GM18526 (cell line): ENCODE measurements around the gene OTOF.

Source experiments
- POLR2A ChIP-seq: IDR thresholded peaks from 3 replicates; pipeline ENCODE4 v1.6.1; 2011; ENCODE audit not compliant: insufficient read length; ENCODE audit errors: extremely low read depth

Gene OTOF

DNA sequence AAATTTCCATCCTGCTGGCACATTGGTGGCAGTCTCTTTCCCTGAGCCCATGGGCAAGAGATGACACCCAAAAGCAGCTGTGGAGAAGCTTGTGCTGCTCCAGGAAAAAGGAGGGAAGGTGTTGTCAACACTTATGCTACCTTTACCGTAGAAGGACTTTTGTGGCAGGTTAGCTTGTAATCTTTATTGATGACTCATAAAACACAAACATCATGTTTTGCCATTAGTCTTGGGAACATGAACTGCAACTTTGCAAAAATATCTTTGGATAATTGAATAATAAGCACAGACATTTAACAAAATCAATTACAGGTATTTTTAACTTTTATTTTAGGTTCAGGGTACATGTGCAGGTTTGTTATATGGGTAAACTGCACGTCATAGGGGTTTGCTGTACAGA, 42.8 kb downstream of the OTOF start:
- TF ChIP-seq POLR2A = no peak

DNA sequence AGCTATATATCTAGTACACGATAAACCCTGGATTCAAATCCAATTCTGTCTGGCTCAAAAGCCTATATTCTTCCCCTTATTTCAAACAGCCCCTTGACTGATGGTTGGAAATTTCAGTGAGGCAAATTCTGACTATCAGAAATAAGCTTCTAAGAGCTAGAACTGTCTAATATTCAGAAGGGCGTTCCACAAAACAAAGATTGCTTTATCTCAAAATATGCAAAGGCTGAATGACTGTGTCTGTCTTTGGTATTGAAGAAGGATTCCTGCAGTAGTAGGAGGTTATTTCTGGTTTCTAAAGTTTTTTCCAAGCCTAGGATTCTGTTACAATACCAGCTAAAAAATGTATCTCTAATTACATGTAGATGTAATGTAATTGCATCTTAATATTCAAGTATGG, 45.1 kb downstream of the OTOF start:
- TF ChIP-seq POLR2A = no peak

DNA sequence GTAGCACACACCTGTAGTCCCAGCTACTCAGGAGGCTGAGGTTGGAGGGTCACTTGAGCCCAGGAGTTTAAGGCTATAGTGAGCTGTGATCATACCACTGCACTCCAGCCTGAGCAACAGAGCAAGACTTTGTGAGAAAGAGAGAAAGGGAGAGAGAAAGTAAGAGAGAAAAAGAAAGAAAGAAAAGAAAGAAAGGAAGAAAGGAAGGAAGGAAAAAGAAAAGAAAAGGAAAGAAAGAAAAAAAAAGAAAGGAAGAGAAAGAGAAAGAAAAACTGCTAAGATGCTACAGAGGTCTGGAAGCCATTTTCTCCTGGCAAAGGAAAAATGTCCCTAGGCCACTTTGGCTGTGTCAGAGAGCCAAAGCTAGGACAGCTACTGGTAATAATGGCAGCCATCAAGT, 45.6 kb downstream of the OTOF start:
- TF ChIP-seq POLR2A = no peak

DNA sequence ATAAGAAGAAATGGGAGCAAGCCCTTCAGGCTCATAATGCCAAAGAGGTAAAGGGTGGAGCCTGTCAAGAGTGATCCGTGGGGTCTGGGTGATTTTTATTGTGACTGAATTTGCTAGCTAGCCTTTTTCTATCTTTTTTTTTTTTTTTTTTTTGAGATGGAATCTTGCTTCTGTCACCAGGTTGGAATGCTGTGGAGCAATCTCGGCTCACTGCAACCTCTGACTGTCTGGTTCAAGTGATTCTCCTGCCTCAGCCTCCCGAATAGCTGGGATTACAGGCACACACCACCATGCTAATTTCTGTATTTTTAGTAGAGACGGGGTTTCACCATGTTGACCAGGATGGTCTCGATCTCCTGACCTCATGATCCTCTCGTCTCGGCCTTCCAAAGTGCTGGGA, 47.1 kb downstream of the OTOF start:
- no peak for TF ChIP-seq POLR2A

DNA sequence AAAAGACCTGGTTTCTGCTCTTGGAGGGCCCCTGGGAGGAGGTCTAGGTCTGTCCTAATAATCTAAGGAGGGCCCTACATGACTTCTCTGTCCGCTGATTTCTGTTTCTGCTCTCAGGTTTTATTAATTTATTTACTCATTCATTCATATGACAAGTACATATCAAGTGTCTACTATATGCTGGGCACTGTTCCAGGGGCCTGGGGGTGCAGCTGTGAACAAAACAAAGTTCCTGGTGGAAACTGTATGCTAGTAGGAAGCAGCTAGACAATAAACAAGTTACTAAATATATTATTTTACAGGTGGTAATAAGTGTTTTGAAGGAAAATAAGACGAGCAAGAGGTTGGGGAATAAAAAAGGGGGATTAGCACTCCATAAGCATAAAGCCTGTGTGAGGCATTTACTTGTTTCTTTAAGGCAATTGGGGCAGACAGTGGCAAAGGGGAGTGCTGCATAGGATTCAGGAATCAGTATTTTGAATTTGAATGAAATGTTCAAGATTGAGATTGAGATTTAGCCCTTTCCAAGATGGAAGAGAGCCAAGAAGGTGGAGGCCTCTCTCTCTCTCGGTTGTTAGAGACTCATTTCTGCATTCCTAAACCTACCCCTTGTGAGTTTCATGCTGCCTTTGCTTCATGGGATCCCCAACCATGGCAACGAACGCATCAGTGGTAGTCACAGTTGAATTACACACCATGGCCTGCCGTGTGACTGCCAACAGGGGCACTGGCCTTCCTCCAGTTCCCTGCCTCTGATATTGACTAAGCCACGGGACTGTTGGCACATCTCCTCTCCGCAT, 47.9 kb downstream of the OTOF start:
- no peak for TF ChIP-seq POLR2A

DNA sequence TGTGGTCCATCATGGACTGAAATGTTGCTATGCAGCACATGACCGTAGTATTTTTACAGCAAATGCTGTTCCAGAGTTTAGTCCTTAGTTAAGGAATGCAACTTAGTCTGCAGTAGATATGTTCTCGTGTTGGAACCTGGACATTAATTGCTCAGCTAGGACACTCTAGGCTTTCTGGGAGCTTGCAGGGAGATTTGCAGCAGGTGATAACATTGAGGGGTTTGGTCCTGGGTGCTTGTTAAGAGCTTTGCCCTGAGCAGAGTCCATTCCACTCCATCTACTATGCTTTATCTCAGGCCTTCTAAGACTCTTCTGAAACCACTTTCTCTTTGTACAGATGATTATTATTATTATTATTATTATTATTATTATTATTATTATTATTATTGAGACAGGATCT, 49.1 kb downstream of the OTOF start:
- no peak for TF ChIP-seq POLR2A

DNA sequence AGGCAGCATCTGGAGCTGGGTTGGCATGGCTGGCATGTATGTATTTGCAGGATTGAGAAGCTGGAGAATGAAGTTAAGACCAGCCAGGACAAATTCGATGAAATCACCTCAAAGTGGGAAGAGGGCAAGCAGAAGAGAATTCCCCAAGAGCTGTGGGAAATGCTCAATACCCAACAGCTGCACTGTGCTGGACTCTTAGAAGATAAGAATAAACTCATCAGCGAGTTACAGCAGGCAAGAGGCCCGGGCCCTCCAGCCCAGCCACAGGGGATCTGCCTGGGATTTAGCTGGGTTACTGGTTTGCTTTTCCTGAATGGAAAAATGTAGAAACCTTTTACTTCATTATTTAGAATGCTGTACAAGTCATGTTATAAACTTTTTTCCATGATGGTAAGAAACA, 53.7 kb downstream of the OTOF start:
- TF ChIP-seq POLR2A = no peak

DNA sequence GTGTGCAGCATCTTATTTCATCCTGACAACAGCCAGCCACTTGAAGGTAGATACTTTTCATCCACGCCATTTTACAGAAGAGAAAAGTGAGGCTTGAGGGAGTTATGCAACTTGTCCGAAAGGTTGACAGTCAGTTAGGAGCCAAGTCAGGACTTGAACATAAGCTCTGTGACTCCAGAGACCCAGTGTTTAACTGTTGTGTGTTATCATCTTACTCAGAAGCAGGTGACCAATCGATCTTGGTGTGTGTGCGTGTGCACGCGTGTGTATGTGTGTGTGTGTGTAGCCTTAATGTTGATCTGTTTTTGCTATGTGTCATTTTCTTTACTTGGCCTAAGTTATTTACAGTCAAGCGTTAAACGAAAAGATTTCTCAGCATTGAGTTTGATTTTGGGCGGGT, 54.2 kb downstream of the OTOF start:
- TF ChIP-seq POLR2A = no peak

DNA sequence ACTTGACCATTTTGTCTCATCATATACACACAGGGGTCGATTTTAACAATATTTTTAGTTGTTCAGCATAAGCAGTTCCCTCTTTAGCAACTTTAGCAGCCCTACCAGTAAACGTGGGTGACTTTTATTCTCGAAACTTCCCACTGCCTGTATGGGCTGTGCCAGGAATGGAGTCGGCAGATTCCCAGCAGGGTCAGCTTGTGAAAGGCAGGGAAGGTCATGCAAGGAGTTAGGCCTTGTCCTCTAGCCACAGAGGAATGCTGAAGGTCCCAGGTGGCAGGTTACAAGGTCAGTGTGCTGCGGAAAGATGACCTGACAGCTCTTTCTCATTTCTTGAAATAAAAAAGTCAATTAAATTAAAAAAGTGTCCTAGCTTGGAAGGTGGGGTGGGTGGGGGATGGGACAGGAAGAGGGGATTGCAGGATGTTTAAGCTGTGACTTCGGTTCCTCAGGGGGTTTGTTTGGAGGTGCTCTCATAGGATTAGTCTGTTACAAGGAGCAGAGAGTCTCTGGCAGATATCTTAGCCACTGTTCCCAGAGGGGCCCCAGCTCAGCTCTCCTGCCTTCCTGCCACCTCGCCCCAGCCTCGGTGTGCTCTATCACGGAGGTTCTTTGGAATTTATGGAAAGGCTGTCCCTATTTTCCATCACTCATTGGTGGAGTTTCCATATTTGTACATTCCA, 54.8 kb downstream of the OTOF start:
- TF ChIP-seq POLR2A = no peak

DNA sequence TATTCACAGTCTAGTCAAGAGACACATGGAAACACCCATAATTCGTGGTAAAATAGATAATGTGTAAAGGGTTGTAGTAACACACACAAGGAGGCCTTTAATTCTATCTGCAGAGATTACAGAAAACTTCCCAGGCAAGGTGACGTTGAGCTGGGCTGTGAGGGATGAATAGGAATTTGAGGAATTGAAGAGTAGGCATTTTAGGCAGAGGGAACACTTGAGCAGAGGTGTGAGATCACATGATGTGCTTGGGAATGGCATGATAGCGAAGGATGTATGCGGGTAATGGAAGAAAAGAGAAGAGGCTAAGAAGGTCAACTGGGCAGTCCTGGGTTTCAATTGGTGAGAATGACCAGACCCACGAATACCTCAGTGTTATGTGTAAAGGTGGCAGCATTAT, 56.0 kb downstream of the OTOF start:
- no peak for TF ChIP-seq POLR2A

DNA sequence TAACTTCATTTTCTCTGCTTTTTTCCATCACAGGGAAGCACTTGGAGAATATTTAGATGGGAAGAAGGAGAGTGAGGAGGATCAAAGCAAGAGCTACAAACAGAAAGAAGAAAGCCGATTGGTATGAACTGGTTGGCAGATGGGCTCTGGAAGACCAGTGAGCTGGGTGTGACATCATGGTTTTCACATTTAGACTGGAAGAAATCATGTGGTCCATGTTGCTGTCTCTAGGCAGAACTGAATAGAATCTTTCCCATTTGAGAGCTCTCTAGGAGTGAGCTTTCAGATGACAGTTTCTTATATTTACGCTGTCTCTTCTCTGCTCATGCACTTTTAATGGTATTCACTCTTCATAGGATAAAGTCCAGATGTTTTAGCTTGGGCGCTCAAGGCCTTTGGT, 63.6 kb downstream of the OTOF start:
- no peak for TF ChIP-seq POLR2A

DNA sequence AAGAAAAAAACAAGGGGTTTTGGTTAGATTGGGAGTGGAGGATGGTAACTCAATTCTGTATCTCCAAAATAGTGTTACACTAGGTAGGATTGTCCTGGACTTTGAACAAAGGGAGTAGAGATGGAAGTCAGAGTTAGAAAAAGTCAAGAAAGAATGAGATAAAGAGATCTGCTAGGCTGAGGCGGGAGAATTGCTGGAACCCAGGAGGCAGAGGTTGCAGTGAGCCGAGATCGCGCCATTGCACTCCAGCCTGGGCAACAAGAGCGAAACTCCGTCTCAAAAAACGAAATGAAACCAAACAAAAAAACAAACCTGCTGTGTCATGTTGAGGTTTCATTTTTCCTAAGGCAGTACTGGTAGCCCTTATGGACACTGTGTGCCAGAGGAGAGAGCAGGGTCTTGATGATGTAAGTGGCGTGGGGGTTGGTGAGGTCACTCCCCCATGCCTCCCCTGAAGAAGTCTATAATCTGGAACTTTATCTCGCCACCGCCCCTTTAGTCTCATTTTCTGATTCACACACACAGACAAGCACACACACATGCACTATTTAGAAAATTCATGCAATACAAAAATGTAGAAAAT, 65.7 kb downstream of the OTOF start:
- TF ChIP-seq POLR2A = peak; percentile 28

DNA sequence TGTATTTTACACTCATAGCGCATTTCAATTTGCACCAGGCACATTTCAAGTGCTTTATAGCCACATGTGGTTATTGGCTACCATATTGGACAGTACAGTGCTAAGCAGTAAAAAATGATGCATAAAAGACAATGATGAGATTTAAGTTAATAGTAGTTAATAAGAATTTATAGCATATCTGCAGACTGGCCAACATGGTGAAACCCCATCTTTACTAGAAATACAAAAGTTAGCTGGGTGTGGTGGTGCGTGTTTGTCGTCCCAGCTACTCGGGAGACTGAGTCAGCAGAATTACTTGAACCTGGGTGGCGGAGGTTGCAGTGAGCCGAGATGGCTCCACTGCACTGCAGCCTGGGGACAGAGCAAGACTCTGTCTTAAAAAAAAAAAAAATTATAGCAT, 66.5 kb downstream of the OTOF start:
- TF ChIP-seq POLR2A = no peak

DNA sequence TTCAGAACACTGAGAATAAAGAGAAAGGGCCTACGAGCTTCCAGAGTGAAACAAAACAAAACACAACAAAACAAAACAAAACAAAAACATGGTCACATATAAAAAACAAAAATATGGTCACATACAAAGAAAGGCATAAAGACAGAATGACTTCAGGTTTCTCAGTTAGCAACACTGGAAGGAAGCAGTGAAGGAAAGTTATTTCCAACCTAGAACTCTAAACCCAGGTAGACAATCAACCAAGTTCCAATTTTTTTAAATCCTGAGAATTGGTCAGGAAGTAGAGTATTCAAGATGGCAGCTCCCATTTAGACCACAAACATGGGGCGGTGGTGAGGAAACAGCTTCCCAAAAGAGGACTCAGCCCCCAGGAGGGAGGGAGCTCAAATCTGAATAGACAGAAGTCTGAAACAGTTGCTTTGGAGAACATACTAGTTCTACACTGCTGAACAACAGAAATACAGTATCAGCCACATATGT, 67.1 kb downstream of the OTOF start:
- TF ChIP-seq POLR2A = no peak

DNA sequence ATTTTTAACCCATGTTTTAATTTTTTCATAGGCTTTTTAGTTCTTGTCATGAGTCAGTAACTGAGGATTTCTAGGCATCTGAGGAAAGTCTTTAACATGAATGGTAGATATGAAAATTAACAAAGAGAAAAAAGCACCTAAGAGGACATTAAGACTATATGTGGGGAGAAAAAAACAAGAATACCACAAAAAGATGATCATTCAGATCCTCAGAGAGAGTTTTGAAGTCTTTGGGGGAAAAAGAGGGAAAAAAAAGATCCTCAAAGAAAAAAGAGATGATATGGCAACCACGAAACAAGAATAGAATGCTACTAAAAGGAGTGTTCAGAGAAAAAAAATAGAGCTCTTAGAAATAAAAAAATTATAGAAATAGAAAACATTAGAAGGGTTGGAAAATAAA, 68.1 kb downstream of the OTOF start:
- no peak for TF ChIP-seq POLR2A

DNA sequence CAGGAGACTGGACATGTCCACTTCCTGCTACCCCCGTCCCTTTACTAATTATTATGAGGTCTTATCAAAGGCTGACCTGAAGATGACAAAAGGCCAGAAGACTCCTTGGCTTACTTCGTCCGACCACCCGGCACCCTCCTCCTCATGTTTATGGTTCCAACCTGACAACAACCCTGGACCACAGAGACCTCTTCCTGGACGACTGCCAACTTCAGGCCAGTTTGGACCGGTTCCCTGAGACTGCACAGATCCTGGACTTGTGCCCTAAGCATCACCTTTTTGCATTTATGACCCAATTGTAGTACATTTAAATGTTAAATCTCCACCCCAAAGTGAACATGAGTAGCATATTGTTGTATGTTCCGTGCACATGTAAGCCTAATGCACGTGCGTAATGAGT, 70.4 kb downstream of the OTOF start:
- no peak for TF ChIP-seq POLR2A
